NCI-H1694 treated with DMSO at 0.1 percent for 48 hours (cell line): ENCODE data around the gene EVC.

Source experiments
- DNase-seq: peaks from one replicate; lab custom pipeline; 2025; lab: John Stamatoyannopoulos, UW

The EVC gene

DNA sequence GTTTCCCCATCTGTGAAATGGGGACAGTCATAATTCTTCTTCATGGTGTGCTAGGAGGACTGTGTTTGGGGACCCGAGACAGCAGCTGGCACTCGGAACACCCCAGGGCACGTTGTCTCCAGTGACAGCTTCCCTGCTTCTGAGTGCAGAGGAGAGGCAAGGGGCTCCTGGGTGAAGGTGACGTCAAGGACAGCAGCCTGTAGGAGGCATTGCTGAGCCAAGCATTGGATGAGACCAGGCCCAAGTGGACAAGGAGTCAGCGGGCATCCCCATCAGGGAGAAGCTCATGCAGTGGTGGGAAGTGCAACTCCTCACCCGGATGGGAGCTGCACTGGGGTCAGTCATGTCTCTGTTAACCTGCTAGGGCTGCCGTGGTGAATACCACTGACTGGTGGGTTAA is 46.1 kb downstream of the EVC start:
- no peak for DNase-seq

DNA sequence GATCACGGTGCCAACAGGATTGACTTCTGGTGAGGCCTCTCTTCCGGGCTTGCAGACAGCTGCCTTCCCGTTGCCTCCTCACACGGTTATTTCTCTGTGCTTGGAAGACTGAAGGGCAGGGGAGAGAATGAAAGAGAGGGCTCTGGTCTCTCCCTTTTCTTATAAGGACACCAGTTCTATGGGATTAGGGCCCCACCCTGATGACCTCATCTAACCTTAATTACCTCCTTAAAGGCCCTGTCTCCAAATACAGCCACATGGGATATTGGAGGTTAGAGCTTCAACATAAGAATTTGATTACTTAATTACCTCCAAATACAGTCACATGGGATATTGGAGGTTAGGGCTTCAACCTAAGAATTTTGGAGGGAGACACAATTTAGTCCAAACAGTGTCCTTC is 46.5 kb downstream of the EVC start:
- DNase-seq: no peak

DNA sequence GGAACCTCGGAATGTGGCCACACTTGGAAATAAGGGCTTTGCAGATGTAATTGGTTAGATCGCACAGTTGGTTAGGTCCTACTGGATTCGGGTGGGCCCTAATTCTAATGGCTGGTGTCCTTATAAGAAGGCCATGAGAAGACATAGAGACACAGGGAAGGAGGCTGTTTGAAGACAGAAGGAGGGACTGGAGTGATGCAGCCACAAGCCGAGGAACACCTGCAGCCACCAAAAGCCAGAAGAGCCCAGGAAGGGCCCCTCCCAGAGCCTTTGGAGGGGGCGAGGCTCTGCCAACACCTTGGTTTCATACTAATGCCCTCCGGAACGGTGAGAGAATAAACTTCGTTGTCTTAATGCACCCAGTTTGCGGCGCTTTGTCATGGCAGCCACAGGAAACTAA is 47.0 kb downstream of the EVC start:
- DNase-seq: no peak

DNA sequence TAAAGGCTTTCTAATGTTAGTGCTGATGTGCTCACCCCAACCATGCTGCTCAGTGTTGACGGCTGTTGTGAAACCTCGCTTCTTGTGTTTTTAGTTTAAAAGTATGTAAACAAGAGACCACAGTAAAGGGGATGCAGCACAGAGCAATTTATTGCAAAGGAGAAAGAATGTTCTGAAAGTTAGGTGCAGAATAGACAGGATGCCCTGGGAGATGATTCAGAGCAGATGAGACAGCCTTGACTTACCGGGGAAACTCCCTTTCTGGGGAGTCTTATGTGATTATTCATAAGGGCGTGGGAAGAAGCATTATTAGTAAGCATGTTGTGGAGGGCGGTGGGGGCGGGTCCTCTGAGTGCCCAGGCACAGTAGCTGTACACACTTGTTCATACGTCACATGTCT is 47.7 kb downstream of the EVC start:
- no peak for DNase-seq

DNA sequence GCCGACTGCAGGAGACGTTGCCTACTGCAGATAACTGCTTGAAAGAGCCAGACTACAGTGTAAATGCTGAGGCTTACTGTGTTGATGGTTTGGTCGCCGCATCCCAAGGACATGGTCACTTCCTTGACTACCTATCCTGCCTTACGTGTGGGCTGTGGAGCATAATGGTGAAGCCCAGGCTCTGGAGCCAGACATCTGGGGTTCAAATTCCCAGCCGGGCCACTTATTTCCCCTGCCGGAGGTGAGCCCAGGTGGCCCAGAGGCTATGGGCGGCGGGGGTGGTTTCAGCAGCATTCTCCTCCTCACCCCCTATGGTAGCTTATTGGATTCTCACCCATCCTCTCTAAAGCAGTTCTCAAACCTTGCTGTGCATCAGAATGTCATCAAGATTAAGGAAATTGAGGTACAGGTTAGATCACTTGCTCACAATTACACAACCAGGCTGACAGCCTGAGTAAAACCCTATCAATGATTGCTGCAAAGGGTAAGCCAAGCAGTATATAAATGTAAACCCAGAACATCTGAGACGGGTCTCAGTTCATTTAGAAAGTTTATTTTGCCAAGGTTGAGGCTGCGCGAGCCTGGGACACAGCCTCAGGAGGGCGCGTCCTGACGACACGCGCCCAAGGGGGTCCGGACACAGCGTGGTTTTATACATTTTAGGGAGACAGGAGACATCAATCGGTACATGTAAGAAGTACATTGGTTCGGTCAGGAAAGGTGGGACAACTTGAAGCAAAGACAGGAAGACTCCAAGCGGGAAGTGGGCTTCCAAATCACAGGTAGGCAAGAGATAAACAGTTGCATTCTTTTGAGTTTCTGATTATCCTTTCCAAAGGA is 48.5 kb downstream of the EVC start:
- no peak for DNase-seq

DNA sequence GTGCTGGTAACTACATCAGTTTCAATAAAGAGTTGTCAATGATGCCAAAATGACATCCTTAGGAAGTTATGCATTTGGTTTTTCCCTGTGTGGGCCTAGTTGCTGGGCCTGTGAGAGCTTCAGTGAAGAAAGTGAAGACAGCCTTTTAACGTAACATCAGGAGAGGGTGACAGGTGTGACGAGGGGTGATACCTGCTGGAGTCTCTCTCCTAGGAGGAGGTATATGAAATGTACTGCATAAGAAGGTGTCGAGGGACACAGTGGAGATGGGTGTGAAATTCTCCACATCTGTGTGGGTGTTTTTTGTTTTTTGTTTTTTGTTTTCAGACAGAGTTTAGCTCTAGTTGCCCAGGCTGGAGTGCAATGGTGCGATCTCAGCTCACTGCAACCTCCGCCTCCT is 49.2 kb downstream of the EVC start:
- DNase-seq: no peak

DNA sequence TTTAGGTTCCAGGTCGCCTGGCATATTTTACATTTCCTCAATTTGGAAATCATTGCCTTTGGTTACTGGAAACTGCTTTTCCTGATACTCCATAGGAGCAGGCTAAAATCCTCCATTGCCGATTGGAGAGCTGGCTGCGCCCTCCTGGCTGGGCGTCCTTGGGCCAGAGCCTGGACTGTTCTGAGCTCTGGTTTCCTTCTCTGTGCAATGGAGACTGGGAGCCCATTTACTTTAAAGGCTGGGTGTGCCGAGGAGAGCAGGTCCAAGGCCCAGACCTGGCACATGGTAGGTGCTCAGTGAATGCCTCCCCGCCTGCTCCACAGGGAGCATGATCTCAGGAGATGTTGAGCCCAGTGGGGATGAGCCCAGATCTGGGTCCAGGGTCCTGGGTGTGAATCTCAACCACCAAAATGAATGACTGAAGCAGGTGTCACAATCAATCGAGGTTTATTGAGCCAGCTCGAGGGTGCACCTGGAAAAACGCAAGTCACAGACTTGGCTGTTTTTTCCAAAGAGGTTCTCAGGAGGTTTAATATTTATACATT is 50.0 kb downstream of the EVC start:
- no peak for DNase-seq

DNA sequence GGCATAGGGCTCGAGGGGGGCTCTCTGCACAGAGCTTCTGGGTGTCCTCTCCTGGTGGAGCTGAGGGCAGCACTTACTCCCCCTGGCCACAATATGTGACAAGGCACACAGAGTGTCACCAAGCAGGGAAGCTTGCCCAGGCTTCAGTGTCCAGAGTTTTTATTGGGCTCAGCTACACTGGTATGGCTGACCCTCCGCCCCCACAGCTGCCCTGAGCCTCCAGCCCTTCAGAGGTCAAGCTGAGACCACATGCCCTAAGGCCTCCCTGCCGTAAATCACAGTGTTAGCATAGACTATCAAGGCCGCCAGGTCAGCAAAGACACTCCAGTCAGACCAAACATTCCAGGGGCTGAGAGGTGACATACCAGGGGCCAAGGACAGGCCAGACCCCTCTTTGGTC is 59.0 kb downstream of the EVC start:
- no peak for DNase-seq

DNA sequence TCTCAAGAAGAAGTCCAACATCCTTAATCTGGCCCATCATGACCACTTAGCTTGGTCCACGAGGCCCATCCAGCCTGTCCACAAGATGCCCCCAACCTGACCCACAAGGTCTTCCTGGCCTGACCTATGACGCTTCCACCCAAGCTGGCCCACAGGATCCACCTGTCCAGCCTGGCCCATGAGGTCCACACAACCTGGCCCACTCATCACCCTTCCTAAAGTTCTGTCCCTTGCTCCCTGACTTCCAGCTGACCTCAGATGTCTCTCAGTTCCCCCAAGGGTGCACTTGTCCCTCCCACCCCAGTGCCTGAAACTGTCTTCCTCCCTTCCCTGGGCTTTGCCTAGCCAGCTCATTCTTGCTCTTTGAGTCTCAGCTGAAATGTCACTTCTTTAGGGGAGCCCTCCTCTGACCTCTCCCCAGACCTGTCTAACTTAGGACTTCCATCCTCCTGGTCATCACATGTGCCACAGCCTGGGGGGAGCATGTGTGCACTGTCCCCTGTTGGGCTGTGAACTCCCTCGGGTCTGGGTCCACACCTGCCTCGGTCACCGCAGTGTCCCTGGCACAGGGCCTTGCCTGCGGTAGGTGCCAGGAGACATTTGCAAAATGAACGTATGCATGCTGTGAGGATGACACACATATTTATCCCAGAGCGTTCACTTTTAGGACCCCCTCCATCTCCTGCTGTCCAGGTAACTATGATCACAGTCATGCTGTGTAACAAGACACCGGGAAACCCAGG is 61.7 kb downstream of the EVC start:
- DNase-seq: no peak

DNA sequence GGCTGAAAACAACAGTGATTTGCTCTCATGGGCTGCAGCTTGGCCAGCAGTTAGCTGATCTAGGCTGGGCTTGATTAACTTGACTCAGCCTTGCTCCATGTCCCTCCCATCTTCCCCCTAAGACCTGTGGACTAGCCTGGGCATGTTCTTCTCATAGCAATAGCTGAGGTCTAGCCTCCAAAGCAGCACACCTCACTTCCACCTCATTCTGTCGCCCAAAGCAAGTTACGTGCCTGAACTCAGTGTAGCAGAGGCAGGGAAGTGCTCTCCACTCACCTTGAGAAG is 62.2 kb downstream of the EVC start:
- DNase-seq: no peak

DNA sequence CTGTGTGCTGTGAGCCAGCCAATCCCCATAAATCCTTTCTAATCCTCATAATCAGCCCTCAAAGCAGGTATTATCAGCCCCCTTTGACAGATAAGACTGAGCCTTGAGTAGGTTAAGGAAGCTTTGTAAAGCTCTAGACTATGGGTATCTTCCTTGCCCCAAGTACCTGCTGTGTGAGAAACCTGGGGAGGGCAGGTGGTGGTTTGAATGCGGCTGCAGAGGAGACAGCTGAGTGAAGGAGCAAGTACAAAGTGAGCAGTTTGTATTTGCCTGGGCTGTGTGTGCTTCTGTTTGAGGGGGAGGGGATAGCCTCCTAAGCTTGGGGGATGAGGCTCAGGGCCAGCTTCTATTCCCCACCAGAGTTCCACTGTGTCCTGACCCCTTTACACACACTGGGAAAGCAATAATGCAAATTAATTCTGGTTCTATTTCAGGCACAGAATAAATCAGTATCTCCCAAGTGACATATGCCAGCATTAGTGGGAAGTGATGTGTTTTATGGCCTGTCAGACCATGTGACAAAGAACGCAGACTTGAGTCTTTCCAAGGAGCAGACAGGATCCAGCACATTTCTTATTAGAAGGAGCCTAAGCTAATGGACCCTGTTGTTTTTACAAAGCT is 63.5 kb downstream of the EVC start:
- no peak for DNase-seq

DNA sequence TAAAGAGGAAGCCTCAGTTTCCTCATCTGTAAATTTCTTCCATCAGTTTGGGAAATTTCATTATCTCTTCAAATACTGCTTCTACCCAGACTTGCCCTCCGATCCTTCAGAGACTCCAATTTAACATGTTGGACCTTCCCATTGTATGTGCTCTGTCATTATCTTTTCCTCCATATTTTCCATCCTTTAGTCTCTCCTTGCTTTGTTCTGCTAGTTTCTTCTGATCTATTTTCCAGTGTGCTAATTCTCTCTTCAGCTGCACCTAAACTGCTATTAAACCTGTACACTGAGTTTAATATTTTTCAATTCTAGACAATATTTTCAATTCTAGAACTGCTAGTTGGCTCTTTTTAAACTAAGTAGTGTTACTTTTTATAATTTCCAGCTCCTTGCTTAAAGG is 65.5 kb downstream of the EVC start:
- no peak for DNase-seq

DNA sequence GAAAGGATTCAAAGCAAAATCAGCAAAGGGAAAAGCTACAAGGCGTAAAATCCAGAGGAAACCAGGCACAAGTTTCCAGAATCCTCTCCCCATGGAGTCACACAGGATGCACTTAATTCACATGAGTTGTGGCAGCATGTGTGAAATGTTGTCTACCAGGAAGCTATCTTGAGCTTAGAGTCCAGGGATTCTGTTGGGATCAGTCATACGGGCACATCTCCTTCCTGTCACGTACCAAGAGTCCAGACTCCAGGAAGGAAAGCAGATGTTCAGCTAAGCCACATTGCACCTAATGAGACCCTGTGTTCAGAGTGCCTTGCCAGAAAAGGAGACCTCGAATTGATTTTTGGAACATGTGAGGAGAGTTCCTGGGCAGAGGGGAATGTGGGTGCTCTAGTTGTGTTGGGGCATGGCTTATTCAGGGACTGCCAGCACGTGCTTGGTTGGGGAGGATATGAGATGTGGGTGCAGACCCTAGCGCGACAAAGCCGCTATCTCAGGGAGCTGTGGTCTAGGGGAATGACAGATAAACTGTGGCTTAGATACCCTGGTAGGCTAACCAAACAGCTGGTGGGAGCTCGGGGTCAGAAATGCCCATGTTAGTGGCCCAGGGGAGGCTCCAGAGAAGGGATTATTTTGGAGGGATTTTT is 70.0 kb downstream of the EVC start:
- DNase-seq: no peak

DNA sequence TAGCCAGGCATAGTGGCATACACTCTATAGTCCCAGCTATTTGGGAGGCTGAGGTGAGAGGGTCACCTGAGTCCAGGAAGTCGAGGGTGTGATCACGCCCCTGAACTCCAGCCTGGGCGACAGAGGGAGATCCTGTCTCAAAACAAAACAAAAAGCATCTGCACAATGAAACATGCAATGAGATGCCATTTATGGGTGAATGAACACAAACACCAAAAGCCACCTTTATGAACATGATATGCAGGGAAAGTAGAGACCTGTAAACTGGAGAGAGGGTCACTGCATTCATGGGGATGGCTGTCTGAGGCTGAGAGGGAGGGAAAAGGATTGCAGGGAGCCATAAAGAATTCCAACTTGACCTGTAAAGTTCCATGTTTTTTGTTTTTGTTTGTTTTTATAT is 70.7 kb downstream of the EVC start:
- no peak for DNase-seq

DNA sequence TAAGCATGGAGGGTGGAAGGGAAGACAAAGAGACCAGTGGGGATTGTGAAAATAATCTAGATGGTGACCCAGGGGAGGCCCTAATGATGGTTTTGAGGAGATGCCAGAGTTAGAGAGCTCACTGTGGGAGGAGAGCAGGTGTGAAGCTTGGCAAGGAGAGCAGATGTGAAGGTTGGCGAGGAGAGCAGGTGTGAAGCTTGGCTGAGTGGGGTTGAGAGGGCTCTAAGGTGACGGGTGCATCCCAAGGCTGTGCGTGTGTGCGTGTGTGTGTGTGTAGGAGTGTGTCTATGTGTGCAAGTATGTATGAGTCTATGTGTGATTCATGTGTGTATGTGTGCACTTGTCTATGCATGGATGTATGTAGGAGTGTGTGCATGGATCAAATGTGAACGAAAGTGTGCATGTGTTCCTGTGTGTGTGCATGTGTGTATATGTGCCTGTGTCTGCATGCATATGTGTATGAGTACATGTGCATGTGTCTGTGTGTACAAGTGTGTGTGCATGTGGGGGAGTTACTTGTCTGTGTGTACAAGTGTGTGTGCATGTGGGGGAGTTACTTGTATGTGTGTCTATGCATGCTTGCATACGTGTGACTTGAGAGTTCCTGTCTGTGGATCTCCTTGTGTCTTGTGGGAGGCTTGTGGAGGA is 72.0 kb downstream of the EVC start:
- DNase-seq: no peak

DNA sequence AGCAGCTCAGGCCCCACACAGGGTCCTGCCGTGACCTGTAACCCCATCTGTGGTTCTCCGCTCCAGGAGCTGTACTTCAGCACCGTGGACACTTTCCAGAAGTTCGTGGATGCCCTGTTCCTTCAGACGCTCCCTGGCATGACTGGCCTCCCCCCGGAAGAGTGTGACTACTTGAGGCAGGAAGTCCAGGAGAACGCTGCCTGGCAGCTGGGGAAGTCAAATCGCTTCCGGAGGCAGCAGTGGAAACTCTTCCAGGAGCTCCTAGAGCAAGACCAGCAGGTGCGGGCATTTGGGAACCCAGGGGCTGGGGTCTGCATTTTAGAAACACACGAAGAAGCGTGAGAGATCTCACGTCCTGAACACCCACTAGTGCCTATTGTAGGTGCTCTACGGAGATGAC is 72.5 kb downstream of the EVC start:
- no peak for DNase-seq

DNA sequence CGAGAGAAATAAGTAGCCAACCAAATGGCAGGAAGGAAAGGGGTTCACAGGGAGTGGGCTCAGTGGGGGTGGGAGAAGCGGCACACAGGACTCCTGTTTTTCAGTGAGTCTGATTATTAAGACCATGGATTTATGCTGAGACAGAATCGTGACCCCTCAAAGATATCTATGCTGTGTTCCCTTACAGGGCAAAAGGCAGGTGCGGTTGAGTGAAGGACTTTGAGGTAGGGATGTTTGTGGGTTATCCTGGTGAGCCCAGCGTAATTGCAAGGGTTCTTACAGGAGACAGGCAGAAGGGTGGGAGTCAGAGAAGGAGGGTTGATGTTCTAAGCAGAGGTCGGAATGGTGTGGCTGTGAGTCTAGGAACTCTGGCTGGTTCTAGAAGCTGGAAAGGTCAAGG is 73.0 kb downstream of the EVC start:
- no peak for DNase-seq

DNA sequence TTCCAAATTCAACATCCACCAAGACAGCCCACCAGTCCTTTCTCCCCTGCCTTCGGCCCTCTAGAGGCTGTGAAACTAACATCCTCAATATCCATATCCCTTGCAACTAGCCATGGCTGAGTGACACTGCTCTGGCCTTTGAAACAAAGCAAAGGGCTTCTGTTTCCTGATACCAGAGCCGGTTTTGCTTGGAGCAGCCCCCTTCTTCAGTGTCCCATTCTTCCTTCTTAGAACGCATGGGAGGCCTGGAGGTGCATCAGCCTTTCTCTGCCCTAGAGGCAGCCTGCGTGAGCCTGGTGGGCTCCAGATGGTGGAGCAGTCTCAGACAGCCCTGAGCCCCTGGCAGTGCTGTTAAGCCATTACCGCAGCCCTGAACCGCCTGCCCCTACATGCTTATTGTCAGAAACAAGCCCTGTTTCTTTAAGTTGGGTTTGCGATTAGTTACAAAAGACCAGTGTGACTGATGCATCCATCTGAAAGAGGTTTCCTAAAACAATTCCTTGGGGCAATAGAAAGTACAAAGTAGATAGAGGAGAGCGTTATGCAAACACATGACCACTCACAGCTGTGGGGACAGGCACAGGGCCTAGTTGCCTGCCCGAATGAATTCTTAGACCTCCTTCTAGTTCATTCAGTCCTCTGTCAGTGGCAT is 74.1 kb downstream of the EVC start:
- no peak for DNase-seq

DNA sequence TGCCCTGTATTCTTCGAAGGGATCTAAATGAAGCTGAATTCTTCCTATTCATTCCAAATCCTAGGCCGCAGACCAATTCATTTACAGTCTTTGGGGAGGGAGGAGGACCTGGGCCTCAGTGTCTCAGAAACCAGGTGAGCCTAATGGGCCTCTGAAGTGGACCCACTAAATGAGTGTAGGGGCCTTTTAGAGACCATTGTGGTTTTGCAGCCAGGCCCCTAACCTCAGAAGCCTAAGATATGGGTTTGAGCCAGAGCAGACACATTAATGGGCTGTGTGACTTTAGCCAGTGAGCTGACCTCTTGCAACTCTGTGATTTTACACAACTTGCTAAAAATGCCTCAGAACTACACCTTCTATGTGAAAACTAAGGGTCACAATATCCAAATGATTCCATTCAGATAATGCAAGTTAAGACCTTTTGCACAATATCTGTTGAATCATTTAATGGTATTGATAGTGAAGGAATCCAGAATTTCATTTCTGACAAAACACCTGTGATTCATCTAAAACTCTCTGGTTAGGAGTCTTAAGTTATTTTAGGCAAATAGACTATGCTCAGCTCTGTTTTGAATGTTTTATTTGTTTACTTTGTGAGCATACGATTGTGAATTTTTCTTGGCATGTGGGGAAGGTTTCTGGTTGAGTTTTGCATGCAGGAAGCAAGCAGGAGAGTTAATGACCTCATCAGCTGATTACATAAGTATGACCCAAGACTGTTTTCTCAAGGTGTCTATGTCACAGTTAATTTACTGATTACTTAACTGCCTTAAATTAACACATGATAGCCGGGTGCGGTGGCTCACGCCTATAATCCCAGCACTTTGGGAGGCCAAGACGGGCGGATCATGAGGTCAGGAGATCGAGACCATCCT is 75.0 kb downstream of the EVC start:
- DNase-seq: no peak

DNA sequence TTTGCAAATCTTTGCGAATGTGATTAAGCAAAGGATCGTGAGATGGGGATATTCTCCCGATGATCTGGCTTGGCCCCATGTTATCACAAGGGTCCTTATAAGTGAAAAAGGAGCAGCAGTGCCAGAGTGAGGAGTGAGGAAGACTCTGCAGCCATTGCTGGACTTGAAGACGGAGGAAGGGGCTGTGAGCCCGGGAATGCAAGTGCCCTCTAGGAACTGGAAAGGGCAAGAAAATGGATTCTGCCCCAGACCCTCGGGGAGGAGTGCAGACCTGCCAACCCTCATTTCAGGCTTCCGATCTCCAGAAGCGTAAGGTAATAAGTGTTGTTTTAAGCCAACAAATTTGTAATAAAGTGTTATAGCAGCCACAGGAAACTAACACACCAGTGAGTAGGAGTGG is 76.3 kb downstream of the EVC start:
- no peak for DNase-seq

DNA sequence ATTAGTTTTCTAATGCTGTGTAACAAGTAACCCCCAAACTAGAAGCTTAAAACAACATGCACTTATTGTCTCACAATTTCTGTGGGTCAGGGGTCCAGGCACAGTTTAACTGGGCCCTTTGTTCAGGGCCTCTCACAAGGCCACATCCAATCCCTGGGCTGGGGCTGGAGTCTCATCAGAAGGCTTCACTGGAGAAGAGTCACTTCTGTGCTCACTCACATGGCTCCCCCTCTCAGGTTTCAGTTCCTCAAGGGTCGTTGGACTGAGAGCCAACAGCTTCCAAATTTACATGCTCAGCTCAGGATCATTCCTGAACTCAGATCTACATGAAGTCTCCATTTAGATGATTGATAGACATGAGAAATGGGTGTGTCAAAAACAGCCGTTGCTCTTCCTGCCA is 77.1 kb downstream of the EVC start:
- DNase-seq: no peak
